ENCODE data around the gene RBAK. TPM values are rescaled to one million over a fixed set of nuclear protein-coding genes. Genes with fewer than 3 reads are reported as not detected.

RBAK gene
- polyA plus RNA-seq, 3 donors = 21.0 to 25.0 (median 23.7) TPM

Other genes starting within 250 kb of the RBAK start
- under 1 TPM; 0.06 to 0.11 (median 0.07) TPM for gene PAPOLB, start 183.8 kb upstream of the RBAK start, polyA plus RNA-seq (ENCODE audit: insufficient read length in 3 of 3)
- gene RADIL, start 162.1 kb upstream of the RBAK start, polyA plus RNA-seq (ENCODE audit: insufficient read length in 3 of 3) = 1 to 10 TPM; 1.3 to 2.1 (median 1.7) TPM
- not detected for gene MMD2, start 86.7 kb upstream of the RBAK start, polyA plus RNA-seq (ENCODE audit: insufficient read length in 3 of 3)
- gene WIPI2, start 144.4 kb downstream of the RBAK start, polyA plus RNA-seq (ENCODE audit: insufficient read length in 3 of 3) = 10 to 100 TPM; 65.8 to 73.1 (median 71.6) TPM
- 10 to 100 TPM; 15.9 to 24.1 (median 17.4) TPM for gene SLC29A4, start 237.1 kb downstream of the RBAK start, polyA plus RNA-seq (ENCODE audit: insufficient read length in 3 of 3)

All from right renal cortex interstitium (tissue), 3 donors.